Right hindlimb (tissue), 1 donor: ENCODE measurements around the gene EIPR1.

Source experiments
- DNase-seq: peaks from one replicate; pipeline ENCODE4 v3.0.0-alpha.2; 2018

The EIPR1 gene

GRCh38 chr2:3355951-3356569 lies 21.6 kb downstream of the EIPR1 start:
- DNase-seq: no peak

- no peak for DNase-seq
Observed at GRCh38 chr2:3354986-3355385, 22.6 kb downstream of the EIPR1 start.

GRCh38 chr2:3349211-3349693 lies 28.4 kb downstream of the EIPR1 start:
- DNase-seq: no peak

- DNase-seq: no peak
Observed at GRCh38 chr2:3348767-3349166, 28.9 kb downstream of the EIPR1 start.

- DNase-seq: no peak
Observed at GRCh38 chr2:3345621-3346020, 32.0 kb downstream of the EIPR1 start.

- DNase-seq: no peak
Observed at GRCh38 chr2:3344897-3345296, 32.7 kb downstream of the EIPR1 start.

GRCh38 chr2:3343012-3343411 lies 34.6 kb downstream of the EIPR1 start:
- DNase-seq: no peak

GRCh38 chr2:3342324-3342723 lies 35.3 kb downstream of the EIPR1 start:
- no peak for DNase-seq

- no peak for DNase-seq
Observed at GRCh38 chr2:3341336-3341735, 36.3 kb downstream of the EIPR1 start.

GRCh38 chr2:3340144-3340543 lies 37.5 kb downstream of the EIPR1 start:
- DNase-seq: no peak

- no peak for DNase-seq
Observed at GRCh38 chr2:3338340-3338739, 39.3 kb downstream of the EIPR1 start.

- DNase-seq: no peak
Observed at GRCh38 chr2:3336844-3337243, 40.8 kb downstream of the EIPR1 start.

- peak; percentile 83 for DNase-seq
Observed at GRCh38 chr2:3334392-3335345, 42.9 kb downstream of the EIPR1 start.

GRCh38 chr2:3332133-3332532 lies 45.5 kb downstream of the EIPR1 start:
- no peak for DNase-seq

GRCh38 chr2:3329491-3329890 lies 48.1 kb downstream of the EIPR1 start:
- DNase-seq: no peak

- no peak for DNase-seq
Observed at GRCh38 chr2:3326871-3327270, 50.7 kb downstream of the EIPR1 start.

- DNase-seq: no peak
Observed at GRCh38 chr2:3326182-3326537, 51.5 kb downstream of the EIPR1 start.

GRCh38 chr2:3325458-3326181 lies 52.0 kb downstream of the EIPR1 start:
- DNase-seq: no peak

- no peak for DNase-seq
Observed at GRCh38 chr2:3324404-3325281, 53.0 kb downstream of the EIPR1 start.

GRCh38 chr2:3324036-3324386 lies 53.6 kb downstream of the EIPR1 start:
- DNase-seq: no peak

GRCh38 chr2:3323360-3324035 lies 54.1 kb downstream of the EIPR1 start:
- DNase-seq: no peak
